K562 (cell line): Measurements from ENCODE around the gene TNFRSF6B. TPM values are rescaled to one million over a fixed set of nuclear protein-coding genes. Genes with fewer than 3 reads are reported as not detected.
A peak's percentile ranks its signal among the peaks of the same experiment; 100 is the strongest.
"Not testable (repeated sequence)": the region's sequence is repeated elsewhere in the genome, so short reads cannot be mapped to it uniquely, and the experiment has no call there.

Experiments used
- ATAC-seq: fragments of 200-7000 bp; cut with Tn5 transposase; 3 replicates; pipeline ENCODE4 v1.9.1; 2020; ENCODE audit warnings: moderate library complexity
- BruUV-seq: library from RNA; stranded (reverse); fragments of 400-500 nt; replicated peaks from 2 replicates; lab custom pipeline; 2021; lab: Mats Ljungman, UMichigan
- CTCF ChIA-PET: fragments of 300-600 bp; formaldehyde crosslinking; extraction: SDS; loops from one replicate; lab custom pipeline; 2021; ENCODE audit warnings: low intra/inter-chr PET ratio; lab: Yijun Ruan, JAX
- POLR2A ChIA-PET: fragments of 300-600, 350-650 bp; sonication (Branson Sonifier 250); formaldehyde crosslinking; extraction: SDS; loops from one replicate; lab custom pipeline; 2021; ENCODE audit warnings: antibody characterized with exemption, inconsistent platforms; lab: Yijun Ruan, JAX
- DNase-seq, 4 experiments: peaks; one replicate each; pipeline versions ENCODE4 v3.0.0 to v3.0.0-alpha.2; 2011 to 2018; ENCODE audit warnings: low spot score in 3 of 4, mixed read lengths in 3 of 4; ENCODE audit errors: extremely low read depth in 1 of 4
- FAIRE-seq: peaks from 2 replicates; lab custom pipeline; 2011; peaks lifted over from hg19 to GRCh38; lab: Jason Lieb, UNC
- H2AFZ ChIP-seq: 2 replicates; pipeline ENCODE4 v1.6.0; 2011; ENCODE audit warnings: low read depth, low read length, control low read depth, inconsistent platforms
- H3K27ac ChIP-seq: fragments of 200-600 bp; 3 replicates; pipeline ENCODE4 v1.8.0; 2011; ENCODE audit warnings: low read depth, mild to moderate bottlenecking, control low read depth, inconsistent platforms, low read length, moderate library complexity, mixed read lengths; ENCODE audit errors: extremely low read depth
- H3K27me3 ChIP-seq, 2 experiments: fragments of 300-600 bp in 1 of 2; 2 replicates in 1 of 2; 3 replicates in 1 of 2; pipeline versions ENCODE4 v1.6.0 to v1.8.0; 2011; ENCODE audit warnings: inconsistent platforms in 2 of 2, low read length in 2 of 2, mild to moderate bottlenecking in 1 of 2, mixed read lengths in 1 of 2, moderate library complexity in 1 of 2; ENCODE audit not compliant: control insufficient read depth in 2 of 2, insufficient read depth in 2 of 2
- H3K36me3 ChIP-seq: fragments of 300-600 bp; 3 replicates; pipeline ENCODE4 v1.8.0; 2011; ENCODE audit warnings: mild to moderate bottlenecking, low read length, inconsistent platforms; ENCODE audit not compliant: control insufficient read depth, insufficient read depth
- H3K4me1 ChIP-seq, 2 experiments: fragments of 200-600 bp in 1 of 2; replicated peaks in 1 of 2; 2 replicates in 1 of 2; 3 replicates in 1 of 2; pipeline versions ENCODE4 v1.5.1 to v1.8.0; 2011; ENCODE audit warnings: inconsistent platforms in 2 of 2, low read length in 2 of 2, mild to moderate bottlenecking in 1 of 2, mixed read lengths in 1 of 2, moderate library complexity in 1 of 2; ENCODE audit not compliant: control insufficient read depth in 2 of 2, insufficient read depth in 2 of 2
- H3K4me2 ChIP-seq: 2 replicates; pipeline ENCODE4 v1.6.1; 2011; ENCODE audit warnings: low read length, control low read depth, inconsistent platforms, mixed read lengths; ENCODE audit not compliant: insufficient read depth
- H3K4me3 ChIP-seq: fragments of 200-600 bp; sonication (generic), shearing (Covaris generic); 2 replicates; pipeline ENCODE4 v1.5.1; 2016; ENCODE audit warnings: control low read depth, inconsistent platforms
- H3K79me2 ChIP-seq: fragments of 200-600 bp; 3 replicates; pipeline ENCODE4 v1.8.0; 2011; ENCODE audit warnings: low read length, inconsistent platforms; ENCODE audit not compliant: control insufficient read depth, insufficient read depth
- H3K9ac ChIP-seq, 2 experiments: 2 replicates each; pipeline versions ENCODE4 v1.6.0 to v1.6.1; 2011; ENCODE audit warnings: low read depth in 2 of 2, low read length in 2 of 2, control low read depth in 1 of 2, inconsistent platforms in 1 of 2, mild to moderate bottlenecking in 1 of 2, mixed read lengths in 1 of 2; ENCODE audit not compliant: insufficient read depth in 1 of 2
- H3K9me1 ChIP-seq: one replicate; pipeline ENCODE4 v1.6.0; 2011; ENCODE audit warnings: inconsistent platforms, mild to moderate bottlenecking, low read length, moderate library complexity; ENCODE audit not compliant: control insufficient read depth, insufficient read depth
- H3K9me3 ChIP-seq: replicated peaks from 2 replicates; pipeline ENCODE4 v1.5.1; 2011; ENCODE audit warnings: low read depth, low read length, inconsistent platforms; ENCODE audit not compliant: control insufficient read depth, insufficient read depth
- H4K20me1 ChIP-seq: replicated peaks from 2 replicates; pipeline ENCODE4 v1.6.1; 2011; ENCODE audit warnings: low read length, inconsistent platforms, mixed read lengths; ENCODE audit not compliant: control insufficient read depth, insufficient read depth
- ARNT ChIP-seq, 2 experiments: fragments of 450-650 bp; IDR thresholded peaks; 2 replicates each; pipeline ENCODE4 v1.6.1; 2016; ENCODE audit warnings: mild to moderate bottlenecking in 1 of 2
- COPS2 ChIP-seq: fragments of 450-650 bp; conservative IDR thresholded peaks from 2 replicates; pipeline ENCODE4 v1.6.1; 2016; ENCODE audit warnings: mild to moderate bottlenecking, moderate library complexity
- MTA3 ChIP-seq: fragments of 450-650 bp; formaldehyde crosslinking; IDR thresholded peaks from 2 replicates; pipeline ENCODE4 v1.6.1; 2017; ENCODE audit warnings: mild to moderate bottlenecking, borderline replicate concordance
- POLR2B ChIP-seq: fragments of 450-650 bp; IDR thresholded peaks from 2 replicates; pipeline ENCODE4 v1.6.1; 2018; ENCODE audit warnings: low read depth; ENCODE audit not compliant: partially characterized antibody
- SP1 ChIP-seq: sonication (generic); formaldehyde crosslinking; IDR thresholded peaks from 2 replicates; pipeline ENCODE4 v1.8.1; 2022; ENCODE audit warnings: mild to moderate bottlenecking, missing genetic modification reagents
- TAF1 ChIP-seq: IDR thresholded peaks from 2 replicates; pipeline ENCODE4 v1.6.1; 2011; ENCODE audit warnings: mild to moderate bottlenecking, low read length, moderate library complexity; ENCODE audit not compliant: insufficient read depth, control insufficient read depth, severe bottlenecking; ENCODE audit errors: extremely low read depth
- TEAD4 ChIP-seq, 2 experiments: sonication (generic) in 1 of 2; formaldehyde crosslinking in 1 of 2; IDR thresholded peaks; 2 replicates each; pipeline versions ENCODE4 v1.6.1 to v1.8.0; 2012 to 2022; ENCODE audit warnings: borderline replicate concordance in 1 of 2, inconsistent platforms in 1 of 2, low read length in 1 of 2, mild to moderate bottlenecking in 1 of 2, missing genetic modification reagents in 1 of 2
- THRAP3 ChIP-seq: fragments of 450-650 bp; IDR thresholded peaks from 2 replicates; pipeline ENCODE4 v1.6.1; 2016; ENCODE audit warnings: mild to moderate bottlenecking, inconsistent platforms, borderline replicate concordance
- ZNF408 ChIP-seq: fragments of 250-450 bp; sonication (Bioruptor Pico); IDR thresholded peaks from 2 replicates; pipeline ENCODE4 v1.4.0; 2020; ENCODE audit warnings: low read depth, mild to moderate bottlenecking, moderate library complexity
- WGBS: fragments of 100-300 bp; shearing (Covaris generic); methylation state at CpG from one replicate; pipeline ENCODE4 v1.1.6; 2016; ENCODE audit warnings: low coverage, mixed read lengths; ENCODE audit not compliant: insufficient coverage; ENCODE audit errors: missing lambda C conversion rate; 5-methylcytosine and 5-hydroxymethylcytosine counted together
- in situ Hi-C: fragments of 300-500 bp; cut with MboI; formaldehyde crosslinking; loops from 4 replicates; pipeline ENCODE4 v1.15.0; 2018; ENCODE audit warnings: inconsistent platforms, mixed read lengths
- intact Hi-C: fragments of 100-400 bp; cut with micrococcal nuclease; formaldehyde crosslinking; loops from 2 replicates; pipeline ENCODE4 v1.14.2; 2022
- polyA plus RNA-seq, 8 experiments: library from polyadenylated mRNA; depleted of rRNA in 4 of 8; stranded (reverse) in 5 of 8; unstranded in 3 of 8; fragments of >200 nt; fragmentation: Nextera tagmentation in 2 of 8; fragmentation: Illumina TruSeq in 1 of 8; extraction: Ambion mirVana in 2 of 8; extraction: Trizol in 1 of 8; gene quantifications; 2 replicates each; pipeline versions ENCODE4 v1.2.1 to v1.2.3, GENCODE V29; 2011 to 2014; ENCODE audit warnings: inconsistent platforms in 1 of 8, missing spikeins in 1 of 8
- total RNA-seq, 7 experiments: library from RNA; depleted of rRNA in 6 of 7; stranded (reverse); fragments of >200 nt in 6 of 7; fragmentation: Illumina TruSeq in 2 of 7; extraction: Trizol in 2 of 7; gene quantifications; 2 replicates each; pipeline versions ENCODE4 v1.2.1 to v1.2.3, GENCODE V29; 2011 to 2021; ENCODE audit warnings: low replicate concordance in 1 of 7

The TNFRSF6B gene
- total and polyA plus RNA-seq, 9 of the 15 experiments (the other 6 are each of a cell fraction or from before 2014, with no cell fraction given): 0.10 to 3.5 (median 0.32) TPM; not detected in 6

DNA sequence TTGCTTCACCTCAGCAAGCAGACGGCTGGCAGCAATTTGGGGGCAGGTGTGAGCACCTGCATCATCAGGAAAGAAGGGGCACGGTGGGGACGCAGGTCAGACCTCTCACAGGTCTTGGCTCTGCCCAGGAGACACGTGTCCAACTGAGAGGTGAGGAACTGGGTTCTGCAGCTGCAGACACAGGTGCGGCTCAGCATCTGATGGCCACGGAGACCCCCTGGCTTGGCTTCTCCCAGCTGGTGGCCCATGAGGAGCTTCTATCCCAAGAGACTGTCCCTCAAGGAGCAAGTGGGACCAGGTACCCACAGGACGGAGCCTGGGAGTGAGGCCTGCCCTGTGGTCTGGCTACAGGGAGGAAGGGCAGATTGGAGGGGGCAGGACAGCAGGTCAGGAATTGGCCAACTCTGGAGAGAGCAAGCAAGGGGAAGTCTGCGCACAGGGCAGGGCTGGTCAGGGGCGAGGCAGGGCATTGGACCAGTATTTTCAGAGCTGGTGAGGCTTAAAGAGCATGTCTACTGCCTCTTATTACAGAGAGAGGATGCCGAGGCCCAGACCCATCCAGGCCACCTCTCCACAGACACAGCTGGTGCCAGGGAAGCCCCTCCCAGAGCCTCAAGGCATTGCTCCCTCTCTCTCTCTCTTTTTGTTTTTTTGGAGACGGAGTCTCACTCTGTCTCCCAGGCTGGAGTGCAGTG, 47.4 kb upstream of the TNFRSF6B start:
- POLR2A ChIA-PET: interaction anchor here (1.0 kb wide), 1 partner anchor 9 kb away, joined by 5 read pairs; no protein-coding TSS in a partner anchor
- Histone ChIP-seq H3K9ac (peak overlapping the region in 1 of 2 experiments; percentile 77; a peak in 2 of 4 replicates), H3K4me3 (no peak overlapping the region), H2AFZ (no peak overlapping the region), H3K9me1 (peaks cover 3% of the 10 kb centered on the region), H3K27me3 (no peaks in the 10 kb centered on the region), H4K20me1 (no peaks in the 10 kb centered on the region; the same call in 1 of the 2 replicates), H3K9me3 (no peaks in the 10 kb centered on the region), H3K4me2 (no peak overlapping the region)
- in situ Hi-C loops: no loop called here
- intact Hi-C loops: no loop called here
- 68% methylated on average over 10 of the region's 11 CpGs for WGBS
- no peak for DNase-seq
- BruUV-seq: no TSS peak
- TF ChIP-seq TAF1 (no peak), TEAD4 (IDR thresholded peaks at IDR 0.05; ENCODE audit: low read length) (no peak), TEAD4 (CRISPR knock-in tag; IDR thresholded peaks at IDR 0.05; ENCODE audit: borderline replicate concordance) (no peak), COPS2 (no peak), SP1 (no peak), MTA3 (no peak), ARNT (IDR thresholded peaks at IDR 0.05) (no peak), THRAP3 (no peak), ZNF408 (CRISPR knock-in tag) (no peak), POLR2B (no peak)
- TF ChIP-seq, all 486 proteins: peak for 0
- no peak for FAIRE-seq
- H3K79me2 ChIP-seq: peaks cover 38% of the 10 kb centered on the region
- CTCF ChIA-PET: no interaction called here
- H3K27ac ChIP-seq: no peak overlapping the region
- ATAC-seq: no peak
- peaks cover 16 to 55% of the 10 kb centered on the region in 2 experiments for H3K4me1 ChIP-seq
- peaks cover 7% of the 10 kb centered on the region; the same call in 1 of the 3 replicates for H3K36me3 ChIP-seq

GRCh38 chr20:63650486-63650885, 46.0 kb upstream of the TNFRSF6B start:
- CTCF ChIA-PET, ATAC-seq, H3K9me3 ChIP-seq, H2AFZ ChIP-seq, in situ Hi-C loops, H3K27me3 ChIP-seq, H3K4me2 ChIP-seq, H3K9ac ChIP-seq, DNase-seq, H3K36me3 ChIP-seq, H3K27ac ChIP-seq, BruUV-seq, FAIRE-seq, H3K9me1 ChIP-seq, H4K20me1 ChIP-seq, H3K4me3 ChIP-seq: not testable (repeated sequence)
- POLR2A ChIA-PET: interaction anchor here (0.6 kb wide), 1 partner anchor 281 kb away, joined by 3 read pairs; no protein-coding TSS in a partner anchor
- peaks cover 20 to 62% of the 10 kb centered on the region in 2 experiments for H3K4me1 ChIP-seq
- intact Hi-C loops: loop anchor here (10.0 kb wide), 1 partner anchor 116 kb away; the partner anchor contains the start of gene PTK6
- peaks cover 38% of the 10 kb centered on the region for H3K79me2 ChIP-seq
- no CpG with 5 or more reads among the region's 25 CpGs for WGBS
